Progenitor cell of endocrine pancreas (in vitro differentiated cells): Measurements from ENCODE around the gene DAP. TPM values are rescaled to one million over a fixed set of nuclear protein-coding genes. Genes with fewer than 3 reads are reported as not detected.

Experiments used
- DNase-seq: peaks from one replicate; pipeline ENCODE4 v3.0.0; 2021; ENCODE audit warnings: low spot score; ENCODE audit not compliant: unreplicated experiment
- H3K27ac Mint-ChIP-seq: 2 replicates; pipeline ENCODE4 v1.8.0; 2021; ENCODE audit warnings: mild to moderate bottlenecking, moderate library complexity, mixed read lengths
- H3K27me3 Mint-ChIP-seq: 2 replicates; pipeline ENCODE4 v1.8.0; 2021; ENCODE audit warnings: mixed read lengths
- H3K36me3 Mint-ChIP-seq: 2 replicates; pipeline ENCODE4 v1.8.0; 2022; ENCODE audit warnings: mixed read lengths; ENCODE audit not compliant: insufficient read depth
- H3K4me1 Mint-ChIP-seq: 2 replicates; pipeline ENCODE4 v1.8.0; 2021; ENCODE audit warnings: low read depth, mixed read lengths
- H3K4me3 Mint-ChIP-seq: 2 replicates; pipeline ENCODE4 v1.8.0; 2021; ENCODE audit warnings: low read depth, mild to moderate bottlenecking, moderate library complexity, mixed read lengths
- H3K9me3 Mint-ChIP-seq: 2 replicates; pipeline ENCODE4 v1.8.0; 2021; ENCODE audit warnings: low read depth, mixed read lengths
- CTCF ChIP-seq: fragments of 200-600 bp; sonication (generic); IDR thresholded peaks from one replicate; pipeline ENCODE4 v1.5.0; 2021; ENCODE audit warnings: antibody characterized with exemption, mild to moderate bottlenecking; ENCODE audit not compliant: unreplicated experiment
- total RNA-seq: library from RNA; stranded (reverse); gene quantifications from 2 replicates; pipeline ENCODE4 v1.2.1, GENCODE V29; 2021

DAP gene
- total RNA-seq, 1 donor from 2014 or later = 91.1 TPM

GRCh38 chr5:10680876-10681481, 80.1 kb downstream of the DAP start:
- peaks cover 29% of the 10 kb centered on the region for H3K36me3 Mint-ChIP-seq
- no peaks in the 10 kb centered on the region for H3K4me1 Mint-ChIP-seq
- TF ChIP-seq CTCF = no peak
- no peak overlapping the region for H3K27ac Mint-ChIP-seq
- DNase-seq = no peak
- H3K4me3 Mint-ChIP-seq = no peak overlapping the region
- H3K9me3 Mint-ChIP-seq = no peaks in the 10 kb centered on the region
- H3K27me3 Mint-ChIP-seq = no peaks in the 10 kb centered on the region

GRCh38 chr5:10679336-10679988, 81.6 kb downstream of the DAP start:
- DNase-seq = no peak
- H3K27me3 Mint-ChIP-seq = peaks cover 5% of the 10 kb centered on the region
- H3K27ac Mint-ChIP-seq = no peak overlapping the region
- H3K4me3 Mint-ChIP-seq = no peak overlapping the region
- H3K9me3 Mint-ChIP-seq = no peaks in the 10 kb centered on the region
- peaks cover 24% of the 10 kb centered on the region for H3K36me3 Mint-ChIP-seq
- no peaks in the 10 kb centered on the region for H3K4me1 Mint-ChIP-seq
- no peak for TF ChIP-seq CTCF

- Mint-ChIP-seq H3K27me3 (peaks cover 7% of the 10 kb centered on the region), H3K9me3 (no peaks in the 10 kb centered on the region)
Measured at GRCh38 chr5:10678244-10678643, 82.8 kb downstream of the DAP start.

GRCh38 chr5:10677533-10677932, 83.5 kb downstream of the DAP start:
- no peak for TF ChIP-seq CTCF
- peaks cover 7% of the 10 kb centered on the region for H3K27me3 Mint-ChIP-seq
- no peak for DNase-seq
- H3K9me3 Mint-ChIP-seq = no peaks in the 10 kb centered on the region
- peaks cover 20% of the 10 kb centered on the region for H3K36me3 Mint-ChIP-seq
- H3K4me3 Mint-ChIP-seq = no peak overlapping the region
- no peak overlapping the region for H3K27ac Mint-ChIP-seq
- no peaks in the 10 kb centered on the region for H3K4me1 Mint-ChIP-seq

More at GRCh38 chr5:10678244-10678643, 82.8 kb downstream of the DAP start:
- no peak for DNase-seq
- H3K4me1 Mint-ChIP-seq = no peaks in the 10 kb centered on the region
- H3K36me3 Mint-ChIP-seq = peaks cover 20% of the 10 kb centered on the region
- H3K27ac Mint-ChIP-seq = no peak overlapping the region
- H3K4me3 Mint-ChIP-seq = no peak overlapping the region
- TF ChIP-seq CTCF = no peak

GRCh38 chr5:10676946-10677345, 84.1 kb downstream of the DAP start:
- Mint-ChIP-seq H3K9me3 (no peaks in the 10 kb centered on the region), H3K4me3 (no peak overlapping the region), H3K36me3 (peaks cover 18% of the 10 kb centered on the region), H3K27ac (no peak overlapping the region), H3K27me3 (peaks cover 7% of the 10 kb centered on the region), H3K4me1 (no peaks in the 10 kb centered on the region)
- no peak for DNase-seq
- no peak for TF ChIP-seq CTCF
